IMR-90 (cell line): ENCODE results near the gene PCDHGB6. TPM values are rescaled to one million over a fixed set of nuclear protein-coding genes. Genes with fewer than 3 reads are reported as not detected.

ENCODE experiments used
- ATAC-seq: fragments of 200-7000 bp; cut with Tn5 transposase; 2 replicates; pipeline ENCODE4 v1.9.1; 2020; ENCODE audit warnings: low read depth, mild to moderate bottlenecking, moderate library complexity
- BruUV-seq: library from RNA; stranded (reverse); fragments of 400-500 nt; replicated peaks from 2 replicates; lab custom pipeline; 2021; lab: Mats Ljungman, UMichigan
- CTCF ChIA-PET: fragments of 300-600 bp; formaldehyde crosslinking; extraction: SDS; loops from one replicate; lab custom pipeline; 2021; ENCODE audit warnings: antibody characterized with exemption; lab: Yijun Ruan, JAX
- POLR2A ChIA-PET: fragments of 300-600 bp; sonication (Branson Sonifier 250); formaldehyde crosslinking; loops from one replicate; lab custom pipeline; 2022; ENCODE audit warnings: antibody characterized with exemption; ENCODE audit not compliant: unreplicated experiment; lab: Charles Lee
- DNase-seq: peaks from one replicate; pipeline ENCODE4 v3.0.0; 2013
- H2AFZ ChIP-seq: replicated peaks from 2 replicates; pipeline ENCODE3; 2013; ENCODE audit warnings: low read length, mild to moderate bottlenecking; ENCODE audit not compliant: poor library complexity
- H2AK5ac ChIP-seq: 2 replicates; pipeline ENCODE4 v1.6.1; 2013; ENCODE audit warnings: low read depth, low read length, inconsistent platforms
- H2AK9ac ChIP-seq: replicated peaks from 2 replicates; pipeline ENCODE3; 2013; ENCODE audit warnings: mild to moderate bottlenecking, low read depth, low read length, moderate library complexity; ENCODE audit not compliant: poor library complexity
- H2BK120ac ChIP-seq: 2 replicates; pipeline ENCODE4 v1.6.1; 2013; ENCODE audit warnings: low read depth, low read length, inconsistent platforms
- H2BK15ac ChIP-seq: 3 replicates; pipeline ENCODE4 v1.6.1; 2013; ENCODE audit warnings: low read depth, low read length, inconsistent platforms
- H2BK20ac ChIP-seq: 2 replicates; pipeline ENCODE4 v1.6.1; 2013; ENCODE audit warnings: low read depth, mild to moderate bottlenecking, inconsistent platforms, low read length, moderate library complexity
- H2BK5ac ChIP-seq: 2 replicates; pipeline ENCODE4 v1.6.1; 2013; ENCODE audit warnings: mild to moderate bottlenecking, low read depth, low read length, inconsistent platforms; ENCODE audit not compliant: poor library complexity, severe bottlenecking
- H3K14ac ChIP-seq: replicated peaks from 2 replicates; pipeline ENCODE4 v1.6.1; 2013; ENCODE audit warnings: low read depth, low read length, inconsistent platforms
- H3K18ac ChIP-seq: 2 replicates; pipeline ENCODE4 v1.6.1; 2013; ENCODE audit warnings: low read depth, low read length, control low read depth
- H3K23ac ChIP-seq: 2 replicates; pipeline ENCODE4 v1.6.1; 2013; ENCODE audit warnings: low read depth, low read length, inconsistent platforms
- H3K27ac ChIP-seq: 2 replicates; pipeline ENCODE4 v1.5.1; 2013; ENCODE audit warnings: mild to moderate bottlenecking, control low read depth, low read length; ENCODE audit not compliant: insufficient read depth
- H3K27me3 ChIP-seq: 2 replicates; pipeline ENCODE4 v1.6.1; 2013; ENCODE audit warnings: low read length; ENCODE audit not compliant: control insufficient read depth, insufficient read depth
- H3K36me3 ChIP-seq: 2 replicates; pipeline ENCODE4 v1.6.1; 2013; ENCODE audit warnings: low read length, mixed read lengths; ENCODE audit not compliant: control insufficient read depth, insufficient read depth
- H3K4ac ChIP-seq: 2 replicates; pipeline ENCODE4 v1.6.1; 2013; ENCODE audit warnings: low read depth, low read length, inconsistent platforms
- H3K4me1 ChIP-seq: 2 replicates; pipeline ENCODE4 v1.6.1; 2013; ENCODE audit warnings: low read length, mixed read lengths; ENCODE audit not compliant: control insufficient read depth, insufficient read depth
- H3K4me2 ChIP-seq: 2 replicates; pipeline ENCODE4 v1.6.1; 2013; ENCODE audit warnings: low read depth, mild to moderate bottlenecking, control low read depth, low read length, moderate library complexity
- H3K4me3 ChIP-seq: 2 replicates; pipeline ENCODE4 v1.5.1; 2013; ENCODE audit warnings: low read depth, mild to moderate bottlenecking, control low read depth, low read length, moderate library complexity; ENCODE audit not compliant: insufficient read depth
- H3K56ac ChIP-seq: 2 replicates; pipeline ENCODE4 v1.6.1; 2013; ENCODE audit warnings: low read length, inconsistent platforms; ENCODE audit not compliant: insufficient read depth; ENCODE audit errors: extremely low read depth
- H3K79me1 ChIP-seq, 2 experiments: 2 replicates each; pipeline ENCODE4 v1.6.1; 2013; ENCODE audit warnings: low read length in 2 of 2, inconsistent platforms in 1 of 2, low read depth in 1 of 2
- H3K9ac ChIP-seq: 2 replicates; pipeline ENCODE4 v1.6.1; 2013; ENCODE audit warnings: low read depth, low read length, control low read depth
- H3K9me1 ChIP-seq: 2 replicates; pipeline ENCODE4 v1.6.1; 2013; ENCODE audit warnings: low read length, inconsistent platforms; ENCODE audit not compliant: insufficient read depth
- H3K9me3 ChIP-seq: 2 replicates; pipeline ENCODE4 v1.6.1; 2013; ENCODE audit warnings: low read length; ENCODE audit not compliant: control insufficient read depth, insufficient read depth
- H4K20me1 ChIP-seq: 2 replicates; pipeline ENCODE4 v1.6.1; 2013; ENCODE audit warnings: low read length, inconsistent platforms; ENCODE audit not compliant: insufficient read depth
- H4K5ac ChIP-seq: 2 replicates; pipeline ENCODE4 v1.6.1; 2013; ENCODE audit warnings: mild to moderate bottlenecking, low read depth, low read length, control low read depth
- H4K8ac ChIP-seq, 2 experiments: 2 replicates each; pipeline ENCODE4 v1.6.1; 2013; ENCODE audit warnings: low read depth in 2 of 2, low read length in 2 of 2, control low read depth in 1 of 2, inconsistent platforms in 1 of 2
- H4K91ac ChIP-seq: 2 replicates; pipeline ENCODE4 v1.6.1; 2013; ENCODE audit warnings: low read depth, low read length, inconsistent platforms; ENCODE audit not compliant: insufficient read depth
- BHLHE40 ChIP-seq: fragments of 150-350 bp; IDR thresholded peaks from 2 replicates; pipeline ENCODE4 v1.6.1; 2016; ENCODE audit warnings: mild to moderate bottlenecking, low read depth, low read length
- CEBPB ChIP-seq: IDR thresholded peaks from 2 replicates; pipeline ENCODE4 v1.6.1; 2012; ENCODE audit warnings: low read depth, low read length, improper control_type of control experiment
- CHD1 ChIP-seq: IDR thresholded peaks from 2 replicates; pipeline ENCODE4 v1.6.1; 2012; ENCODE audit warnings: low read depth, low read length, improper control_type of control experiment
- FOS ChIP-seq: fragments of 150-350 bp; IDR thresholded peaks from 2 replicates; pipeline ENCODE4 v1.6.1; 2016; ENCODE audit warnings: low read depth, low read length
- MAFK ChIP-seq: IDR thresholded peaks from 2 replicates; pipeline ENCODE4 v1.6.1; 2012; ENCODE audit warnings: low read depth, low read length, improper control_type of control experiment
- MAZ ChIP-seq: IDR thresholded peaks from 2 replicates; pipeline ENCODE4 v1.6.1; 2012; ENCODE audit warnings: low read depth, mild to moderate bottlenecking, low read length, improper control_type of control experiment, moderate library complexity, borderline replicate concordance
- MXI1 ChIP-seq: IDR thresholded peaks from 2 replicates; pipeline ENCODE4 v1.6.1; 2012; ENCODE audit warnings: low read depth, mild to moderate bottlenecking, low read length, moderate library complexity, borderline replicate concordance
- NFE2L2 ChIP-seq: fragments of 150-350 bp; IDR thresholded peaks from 2 replicates; pipeline ENCODE4 v1.6.1; 2016; ENCODE audit warnings: low read depth, mild to moderate bottlenecking, low read length
- POLR2A ChIP-seq: IDR thresholded peaks from 2 replicates; pipeline ENCODE4 v1.6.1; 2012; ENCODE audit warnings: mild to moderate bottlenecking, low read depth, low read length
- RCOR1 ChIP-seq: IDR thresholded peaks from 2 replicates; pipeline ENCODE4 v1.6.1; 2012; ENCODE audit warnings: mild to moderate bottlenecking, low read length, improper control_type of control experiment; ENCODE audit not compliant: insufficient replicate concordance
- RFX5 ChIP-seq: IDR thresholded peaks from 2 replicates; pipeline ENCODE4 v1.8.0; 2012; ENCODE audit warnings: low read depth, mild to moderate bottlenecking, low read length, moderate library complexity
- SMC3 ChIP-seq: fragments of 150-350 bp; IDR thresholded peaks from 2 replicates; pipeline ENCODE4 v1.6.1; 2016; ENCODE audit warnings: low read depth, mild to moderate bottlenecking, antibody characterized with exemption, low read length, moderate library complexity
- WGBS, 2 experiments: methylation state at CpG; one replicate each; pipeline versions ENCODE4 v1.1.5 to v1.1.7; 2013; ENCODE audit warnings: missing lambda C conversion rate in 2 of 2; ENCODE audit not compliant: insufficient read length in 1 of 2; ENCODE audit errors: extremely low coverage in 2 of 2; 5-methylcytosine and 5-hydroxymethylcytosine counted together
- dilution Hi-C: fragments of 300-500 bp; cut with HindIII; formaldehyde crosslinking; loops from one replicate; pipeline ENCODE4 v1.14.3; 2018; ENCODE audit warnings: low sequenced_read_pairs; ENCODE audit not compliant: unreplicated experiment
- in situ Hi-C: fragments of 300-500 bp; cut with MboI; formaldehyde crosslinking; loops from 3 replicates; pipeline ENCODE4 v1.14.3; 2019; ENCODE audit warnings: low sequenced_read_pairs, inconsistent platforms, mixed read lengths
- intact Hi-C: fragments of 100-400 bp; cut with micrococcal nuclease; formaldehyde crosslinking; loops from 2 replicates; pipeline ENCODE4 v1.10.0; 2022
- polyA plus RNA-seq, 3 experiments: library from polyadenylated mRNA; depleted of rRNA; stranded (reverse); fragments of >200 nt; gene quantifications; 2 replicates each; pipeline ENCODE4 v1.2.3, GENCODE V29; 2012; ENCODE audit warnings: low replicate concordance in 1 of 3
- total RNA-seq: library from RNA; depleted of rRNA; stranded (reverse); fragments of >200 nt; gene quantifications from 2 replicates; pipeline ENCODE4 v1.2.3, GENCODE V29; 2012
- TF ChIP-seq, protein P1 (sequence below): fragments of 150-350 bp; IDR thresholded peaks from 2 replicates; pipeline ENCODE4 v1.6.1; 2016; ENCODE audit warnings: low read depth, mild to moderate bottlenecking, low read length, moderate library complexity, borderline replicate concordance

The PCDHGB6 gene
- total and polyA plus RNA-seq, 2 of the 4 experiments (the other 2 are of a cell fraction): 1.4 to 2.2 TPM

- Histone ChIP-seq H4K8ac (no peak overlapping the region), H3K4ac (no peak overlapping the region), H2BK15ac (no peak overlapping the region), H2AFZ (peak overlapping the region; percentile 3), H2AK5ac (no peak overlapping the region), H3K36me3 (peaks cover 23% of the 10 kb centered on the region), H2BK5ac (no peak overlapping the region), H3K18ac (no peak overlapping the region), H3K4me1 (no peaks in the 10 kb centered on the region), H3K9me3 (peaks cover 61% of the 10 kb centered on the region), H3K4me2 (0 out of 2 replicates have a peak overlapping the region, but pooled peaks have one; percentile 8), H3K56ac (no peak overlapping the region), H3K23ac (no peak overlapping the region), H4K20me1 (no peaks in the 10 kb centered on the region), H3K79me1 (no peaks in the 10 kb centered on the region), H3K27ac (no peak overlapping the region), H2AK9ac (no peak overlapping the region), H4K5ac (no peak overlapping the region), H3K9ac (no peak overlapping the region), H3K4me3 (no peak overlapping the region), H2BK20ac (no peak overlapping the region), H3K27me3 (no peaks in the 10 kb centered on the region), H3K14ac (no peak overlapping the region), H3K9me1 (no peaks in the 10 kb centered on the region), H2BK120ac (no peak overlapping the region), H4K91ac (no peak overlapping the region)
- ATAC-seq: no peak
- CTCF ChIA-PET: interaction anchor here (0.8 to 1.3 kb wide), 3 partner anchors 16 to 186 kb away, joined by 3 to 7 read pairs (median 4); no protein-coding TSS in a partner anchor
- intact Hi-C loops: no loop called here
- BruUV-seq: no TSS peak
- 60% methylated on average over 8 of the region's 14 CpGs; no CpG with 5 or more reads in 1 of the 2 experiments for WGBS, 2 experiments
- no peak for DNase-seq
- in situ Hi-C loops: no loop called here
- TF ChIP-seq POLR2A (no peak), MXI1 (no peak), RFX5 (no peak), MAFK (no peak), NFE2L2 (no peak), RCOR1 (no peak), FOS (no peak), CEBPB (no peak), CHD1 (no peak), SMC3 (no peak), BHLHE40 (no peak), MAZ (no peak)
- TF ChIP-seq, protein P1, sequence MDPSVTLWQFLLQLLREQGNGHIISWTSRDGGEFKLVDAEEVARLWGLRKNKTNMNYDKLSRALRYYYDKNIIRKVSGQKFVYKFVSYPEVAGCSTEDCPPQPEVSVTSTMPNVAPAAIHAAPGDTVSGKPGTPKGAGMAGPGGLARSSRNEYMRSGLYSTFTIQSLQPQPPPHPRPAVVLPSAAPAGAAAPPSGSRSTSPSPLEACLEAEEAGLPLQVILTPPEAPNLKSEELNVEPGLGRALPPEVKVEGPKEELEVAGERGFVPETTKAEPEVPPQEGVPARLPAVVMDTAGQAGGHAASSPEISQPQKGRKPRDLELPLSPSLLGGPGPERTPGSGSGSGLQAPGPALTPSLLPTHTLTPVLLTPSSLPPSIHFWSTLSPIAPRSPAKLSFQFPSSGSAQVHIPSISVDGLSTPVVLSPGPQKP: no peak
- POLR2A ChIA-PET: no interaction called here
- dilution Hi-C loops: no loop called here
Observed at GRCh38 chr5:141374627-141375026, 33.2 kb upstream of the PCDHGB6 start.
